GM19099 (cell line): ENCODE measurements around the gene PET100.

ENCODE experiments used
- POLR2A ChIP-seq: IDR thresholded peaks from 3 replicates; pipeline ENCODE4 v1.6.1; 2011; ENCODE audit warnings: low read depth; ENCODE audit not compliant: insufficient read length; ENCODE audit errors: extremely low read depth

Gene PET100

GRCh38 chr19:7674010-7675005, 44.7 kb downstream of the PET100 start:
- TF ChIP-seq POLR2A = no peak

- no peak for TF ChIP-seq POLR2A
Observed at GRCh38 chr19:7676376-7676775, 46.8 kb downstream of the PET100 start.

GRCh38 chr19:7676854-7677253, 47.3 kb downstream of the PET100 start, which contains the start of gene MCEMP1:
Gene MCEMP1 (plus strand): TSS chr19:7677090. CDS start chr19:7677121, 31 bp downstream.
- no peak for TF ChIP-seq POLR2A

GRCh38 chr19:7677669-7678311, 48.2 kb downstream of the PET100 start:
- no peak for TF ChIP-seq POLR2A

- no peak for TF ChIP-seq POLR2A
Observed at GRCh38 chr19:7678971-7679751, 49.6 kb downstream of the PET100 start.

- no peak for TF ChIP-seq POLR2A
Observed at GRCh38 chr19:7679771-7680605, 50.4 kb downstream of the PET100 start.

GRCh38 chr19:7680606-7681339, 51.2 kb downstream of the PET100 start, which contains the start of gene TRAPPC5:
Gene TRAPPC5 (plus strand): TSS chr19:7680833. CDS start chr19:7682254, 1,421 bp downstream.
- peak; percentile 56 for TF ChIP-seq POLR2A
